NOMO-1 treated with dmso at 0.1 percent for 144 hours (cell line): ENCODE measurements around the gene MRPL57.
"Not testable (repeated sequence)": the region's sequence is repeated elsewhere in the genome, so short reads cannot be mapped to it uniquely, and the experiment has no call there.

ENCODE experiments used
- DNase-seq: peaks from one replicate; lab custom pipeline; 2025; ENCODE audit not compliant: unreplicated experiment; lab: John Stamatoyannopoulos, UW

Gene MRPL57

GRCh38 chr13:21194756-21195155 lies 18.3 kb downstream of the MRPL57 start:
- DNase-seq, result not testable (repeated sequence)

- not testable (repeated sequence) for DNase-seq
These were observed 21.3 kb downstream of the MRPL57 start for GRCh38 chr13:21197606-21198225.

- not testable (repeated sequence) for DNase-seq
These were observed 21.9 kb downstream of the MRPL57 start for GRCh38 chr13:21198391-21198790.

GRCh38 chr13:21201456-21202190 lies 25.2 kb downstream of the MRPL57 start:
- DNase-seq, result not testable (repeated sequence)

GRCh38 chr13:21202767-21203531 lies 26.5 kb downstream of the MRPL57 start:
- DNase-seq, result no peak

GRCh38 chr13:21208652-21209154 lies 32.2 kb downstream of the MRPL57 start:
- DNase-seq, result no peak

- no peak for DNase-seq
These were observed 35.8 kb downstream of the MRPL57 start for GRCh38 chr13:21212138-21212775.

GRCh38 chr13:21215419-21215818 lies 39.0 kb downstream of the MRPL57 start:
- DNase-seq, result not testable (repeated sequence)

GRCh38 chr13:21216332-21216731 lies 39.9 kb downstream of the MRPL57 start:
- DNase-seq, result no peak

- no peak for DNase-seq
These were observed 42.0 kb downstream of the MRPL57 start for GRCh38 chr13:21218351-21219035.

- no peak for DNase-seq
These were observed 42.6 kb downstream of the MRPL57 start for GRCh38 chr13:21219036-21219381.

- not testable (repeated sequence) for DNase-seq
These were observed 43.3 kb downstream of the MRPL57 start for GRCh38 chr13:21219716-21220115.

- DNase-seq, result no peak
These were observed 44.8 kb downstream of the MRPL57 start for GRCh38 chr13:21221268-21221667.

- DNase-seq, result no peak
These were observed 48.6 kb downstream of the MRPL57 start for GRCh38 chr13:21225082-21225481.

GRCh38 chr13:21225841-21226581 lies 49.6 kb downstream of the MRPL57 start:
- no peak for DNase-seq

GRCh38 chr13:21227917-21228316 lies 51.5 kb downstream of the MRPL57 start:
- DNase-seq, result no peak
